HG03064 (cell line): ENCODE results near the gene PCNX3.

ENCODE experiments used
- ATAC-seq: cut with Tn5 transposase; IDR thresholded peaks from one replicate; pipeline ENCODE4 v1.9.1; 2021; ENCODE audit warnings: low read depth; ENCODE audit not compliant: unreplicated experiment

The PCNX3 gene

DNA sequence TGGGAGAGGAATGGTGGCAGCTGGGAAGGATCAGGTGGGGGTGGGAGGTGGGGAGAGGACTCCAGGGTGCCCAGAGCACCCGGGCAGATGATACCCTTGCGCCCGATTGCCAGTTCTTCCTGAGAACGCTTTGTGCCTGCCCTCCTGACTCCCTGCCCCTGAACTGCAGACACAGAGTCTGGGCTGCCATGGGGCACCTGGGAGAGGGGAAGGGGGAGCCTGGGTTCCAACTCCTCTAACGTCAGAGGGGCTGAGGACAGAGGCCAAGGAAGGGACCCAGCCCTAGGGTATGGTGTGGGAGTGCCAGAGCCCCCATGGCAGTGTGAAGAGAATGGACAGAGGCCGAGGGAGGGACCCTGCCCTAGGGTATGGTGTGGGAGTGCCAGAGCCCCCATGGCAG is 19.1 kb upstream of the PCNX3 start:
- no peak for ATAC-seq

DNA sequence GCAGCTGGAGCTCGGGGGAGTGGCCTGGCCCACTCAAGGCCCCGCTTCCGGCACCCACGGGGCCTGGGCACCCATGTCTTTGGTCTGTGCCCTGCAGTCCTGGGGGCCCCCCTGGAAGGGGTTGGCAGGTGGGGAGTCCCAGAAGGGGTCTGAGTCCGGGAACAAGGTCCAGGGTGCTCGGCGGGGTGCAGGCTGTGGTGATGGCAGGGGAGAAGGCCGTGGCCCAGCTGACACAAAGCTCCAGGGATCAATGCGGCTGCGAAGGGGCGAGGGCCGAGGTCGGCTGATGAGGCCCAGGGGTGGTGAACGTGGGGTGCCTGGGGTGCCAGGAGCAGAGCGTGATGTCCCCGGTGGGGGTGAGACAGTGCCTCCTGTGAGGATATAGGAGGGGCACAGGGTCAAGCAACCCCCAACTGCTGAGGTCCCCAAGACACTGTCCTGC is 17.3 kb upstream of the PCNX3 start:
- no peak for ATAC-seq

DNA sequence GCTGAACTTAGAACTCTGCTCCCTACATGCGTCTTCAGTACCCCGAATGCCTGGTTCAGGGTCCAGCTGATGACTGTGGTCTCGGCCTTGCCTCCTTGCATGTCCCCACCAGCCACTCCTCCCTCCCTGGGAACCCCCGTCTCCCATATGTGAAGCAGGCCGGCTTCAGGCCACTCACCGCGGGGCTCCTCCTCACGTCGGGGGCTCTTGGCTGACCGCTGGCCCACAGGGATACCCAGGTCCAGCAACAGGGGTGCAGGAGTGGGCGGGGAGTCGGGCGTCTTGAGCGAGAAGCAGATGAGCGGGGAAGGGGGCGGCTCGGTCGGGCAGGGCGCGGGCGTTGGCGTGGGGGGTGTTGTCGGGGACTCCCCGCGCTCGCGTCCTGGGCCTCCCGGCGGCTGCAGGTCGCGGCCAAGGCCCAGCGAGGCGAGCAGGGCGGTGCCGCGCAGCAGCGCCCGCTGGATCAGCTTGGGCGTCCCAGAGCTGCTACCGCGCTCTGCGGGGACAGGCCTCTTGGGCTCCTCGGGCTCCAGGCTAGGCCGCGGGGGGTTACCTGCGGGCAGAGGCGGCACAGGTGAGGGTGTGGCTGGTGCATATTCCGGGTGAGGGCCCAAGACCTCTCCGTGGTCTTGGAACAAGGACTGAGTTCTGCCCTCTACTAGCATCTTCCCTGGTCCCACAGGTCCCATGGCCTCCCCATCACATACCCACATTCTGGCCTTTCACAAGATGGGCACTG is 16.2 kb upstream of the PCNX3 start:
- ATAC-seq: no peak

DNA sequence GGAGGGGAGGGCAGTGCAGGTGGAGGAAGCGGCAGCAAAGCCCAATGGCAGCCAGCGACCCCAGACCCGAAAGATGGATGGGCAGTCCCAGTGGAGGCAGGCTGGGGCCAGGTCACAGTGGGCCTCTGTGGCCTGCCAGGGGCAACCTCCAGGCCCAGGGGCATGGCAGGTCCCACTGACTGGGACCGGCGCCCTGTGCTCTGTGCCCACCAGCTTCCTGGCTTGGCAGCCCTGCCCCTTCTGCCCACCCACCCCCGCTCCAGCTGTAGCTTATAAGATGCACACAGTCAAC is 15.7 kb upstream of the PCNX3 start:
- ATAC-seq: no peak

DNA sequence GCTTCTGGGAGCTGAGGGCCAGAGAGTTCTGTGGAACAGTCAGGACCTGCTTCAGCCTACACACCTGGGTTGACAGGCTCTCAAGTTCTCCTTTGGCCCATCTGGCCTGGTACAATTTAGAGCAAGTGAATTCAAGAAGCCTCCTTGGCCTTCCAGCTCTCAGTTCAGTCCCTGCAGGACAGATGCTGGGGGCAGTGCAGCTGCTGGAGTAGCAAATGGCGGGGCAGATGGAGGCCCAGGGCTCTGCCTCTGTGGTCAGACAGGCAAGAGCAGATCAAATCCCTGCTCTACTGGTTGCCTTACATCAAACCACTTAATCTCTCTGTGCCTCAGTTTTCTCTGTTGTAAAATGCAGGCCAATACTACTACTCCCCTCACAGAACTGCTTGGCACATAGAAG is 11.3 kb upstream of the PCNX3 start:
- no peak for ATAC-seq

DNA sequence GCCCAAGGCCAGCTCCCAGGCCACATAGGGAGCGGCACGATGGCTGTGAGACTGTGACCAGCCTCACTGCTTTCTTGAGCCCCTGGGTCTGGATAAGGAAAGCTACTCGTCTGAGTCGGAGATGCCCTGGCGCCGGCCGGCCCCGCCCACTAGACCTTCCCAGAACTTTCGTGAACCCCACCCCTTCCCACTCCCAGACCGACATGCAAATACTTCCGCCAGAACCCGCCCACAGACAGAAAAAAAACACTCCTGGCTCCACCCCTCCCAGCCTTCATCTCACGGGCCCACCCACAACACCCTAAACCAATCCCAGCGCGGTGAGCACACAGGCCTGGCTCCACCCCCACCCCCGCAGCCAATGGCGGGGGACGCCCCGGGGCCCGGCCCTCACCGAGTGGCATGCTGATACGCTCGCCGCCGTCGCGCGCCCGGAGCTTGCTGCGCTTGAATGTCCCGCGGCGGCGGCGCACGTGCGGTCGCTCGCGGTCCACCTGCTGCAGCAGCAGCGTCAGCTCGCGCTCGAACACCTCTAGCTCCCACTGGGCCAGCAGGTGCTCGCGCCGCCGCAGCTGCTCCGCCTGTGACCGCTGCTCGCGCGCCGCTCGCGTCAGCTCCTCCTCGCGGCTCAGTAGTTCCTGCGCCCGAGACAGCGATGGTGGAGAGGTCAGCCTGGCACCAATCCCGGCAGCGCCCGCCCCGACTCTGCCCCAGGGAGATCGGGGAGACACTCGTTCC is 8.5 kb upstream of the PCNX3 start:
- ATAC-seq: no peak

DNA sequence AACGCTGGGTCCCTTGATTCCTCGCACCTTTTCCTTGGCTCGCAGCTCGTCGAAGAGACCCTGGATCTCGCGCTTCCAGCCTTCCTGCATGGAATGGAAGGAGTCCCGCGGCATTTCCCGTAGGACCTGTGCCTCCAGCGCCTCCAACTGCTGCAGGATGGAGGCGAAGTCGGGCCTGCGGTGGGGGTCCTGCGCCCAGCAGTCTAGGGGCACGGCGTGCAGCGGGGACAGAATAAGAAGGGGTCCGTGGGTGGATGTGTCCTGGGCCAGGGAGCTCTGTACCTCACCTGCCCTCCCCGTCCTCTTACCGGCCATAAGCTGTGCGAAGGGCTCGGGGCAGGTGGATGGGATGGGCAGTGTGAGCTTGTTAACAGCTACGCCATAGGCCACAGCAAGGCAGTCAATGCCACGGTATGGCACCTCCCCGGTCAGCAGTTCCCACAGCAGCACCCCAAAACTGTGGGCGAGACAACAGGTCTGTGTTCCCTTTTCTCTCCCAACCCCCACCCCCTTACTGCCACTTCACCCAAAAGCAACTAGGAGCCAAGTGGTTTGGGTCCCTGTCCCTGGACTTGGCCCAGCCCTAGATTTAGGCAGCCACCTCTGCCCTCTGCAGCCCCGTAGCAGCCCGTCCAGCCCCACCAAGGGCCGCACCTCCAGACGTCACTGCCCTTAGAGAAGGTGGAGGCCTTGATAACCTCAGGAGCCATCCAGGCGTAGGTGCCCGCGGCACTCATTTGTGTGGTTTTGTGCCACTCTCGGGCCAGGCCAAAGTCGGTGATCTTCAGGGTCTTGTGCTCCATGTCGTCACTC is 7.8 kb upstream of the PCNX3 start:
- no peak for ATAC-seq

DNA sequence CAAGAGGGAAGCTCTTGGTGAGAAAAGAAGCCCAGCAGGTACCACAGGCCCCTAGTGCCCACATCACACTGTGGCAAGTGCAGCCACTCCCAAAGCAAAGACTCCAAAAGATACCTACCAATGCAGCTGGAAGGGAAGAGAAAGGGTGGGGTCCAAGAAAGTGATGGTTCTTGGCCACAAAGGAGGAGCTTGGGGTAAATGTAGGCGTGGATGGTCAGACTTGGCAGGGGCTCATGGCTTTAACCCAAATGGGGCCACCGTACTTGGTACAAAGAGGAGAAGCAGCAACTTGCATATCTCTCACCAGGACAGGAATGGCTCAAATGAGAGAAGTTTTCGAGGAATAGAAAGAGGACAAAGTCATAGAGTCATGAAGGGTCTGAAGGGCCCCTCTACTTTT is 6.3 kb upstream of the PCNX3 start:
- no peak for ATAC-seq

DNA sequence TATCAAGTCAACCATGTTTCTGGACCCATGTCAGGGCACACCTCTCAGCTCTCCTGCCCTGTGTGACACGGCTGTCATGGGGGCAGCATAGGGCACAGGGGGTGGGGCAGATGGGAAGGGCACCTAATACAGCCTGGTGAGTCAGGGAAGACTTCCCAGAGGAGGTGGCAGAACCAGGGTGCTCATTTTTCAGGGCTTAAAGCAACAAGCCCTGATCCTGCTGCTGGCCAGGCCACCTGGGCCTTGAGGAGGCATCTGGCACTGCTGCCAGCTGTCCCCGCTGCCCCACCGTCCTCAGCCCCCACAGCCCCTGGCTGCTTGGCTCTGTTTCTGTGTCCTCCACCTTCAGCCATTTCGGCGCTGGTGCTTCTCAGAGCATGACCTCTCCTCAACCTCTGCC is 5.9 kb upstream of the PCNX3 start:
- no peak for ATAC-seq

DNA sequence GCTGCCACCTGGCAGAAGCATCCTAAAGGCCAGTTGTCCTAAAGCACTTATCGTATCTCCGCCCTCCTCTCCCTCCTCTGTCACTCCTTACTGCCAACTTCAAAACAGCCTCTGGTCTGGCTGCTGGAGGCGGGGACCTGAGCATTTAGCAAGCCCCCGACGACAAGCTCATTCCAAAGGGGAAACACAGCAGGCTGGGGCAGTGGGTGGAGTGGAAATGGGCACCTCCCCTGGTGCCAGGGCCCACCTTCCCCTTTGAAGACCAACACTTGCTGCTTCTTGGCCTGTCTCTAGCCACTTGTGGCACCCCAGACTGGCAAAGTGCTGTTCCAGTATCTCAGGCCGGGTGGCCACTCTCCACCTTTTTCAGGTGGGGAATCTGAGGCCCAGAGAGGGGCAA is 5.2 kb upstream of the PCNX3 start:
- ATAC-seq: no peak

DNA sequence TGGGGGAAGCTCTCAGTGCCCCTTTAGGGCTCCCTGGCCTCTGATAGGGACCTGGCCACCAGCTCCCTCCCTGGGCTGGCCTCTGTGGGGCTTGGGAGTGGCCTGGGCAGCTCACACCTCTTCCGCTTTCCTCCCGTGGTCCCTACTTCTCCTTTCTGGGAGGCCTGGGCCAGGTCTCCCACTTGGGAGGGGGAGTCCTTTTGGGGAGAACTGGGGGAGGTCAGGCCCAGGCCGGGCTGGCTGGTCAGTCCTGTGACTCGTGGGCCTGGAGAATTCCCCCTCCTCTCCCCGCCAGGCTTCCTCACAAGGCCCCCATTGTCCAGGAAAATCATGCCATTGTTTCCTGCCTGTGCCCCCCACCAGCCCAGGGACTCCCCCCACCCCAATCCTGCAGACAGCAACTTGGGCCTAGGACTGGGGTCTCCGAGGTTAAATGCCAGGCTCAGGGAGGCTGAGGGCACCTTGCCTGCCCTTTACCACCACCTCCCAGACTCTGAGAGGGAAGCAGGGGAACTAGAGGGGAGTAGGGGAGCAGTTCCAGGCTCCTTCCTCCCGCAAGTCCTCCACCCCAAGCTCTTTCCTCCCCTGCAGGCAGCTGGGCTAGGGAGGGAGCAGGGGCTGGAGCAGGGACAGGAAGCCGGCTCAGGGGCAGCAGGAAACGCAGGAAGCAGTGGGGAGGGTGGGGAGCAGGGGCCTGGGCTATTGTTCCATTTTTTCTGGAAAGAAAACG is 4.4 kb upstream of the PCNX3 start:
- ATAC-seq: no peak

DNA sequence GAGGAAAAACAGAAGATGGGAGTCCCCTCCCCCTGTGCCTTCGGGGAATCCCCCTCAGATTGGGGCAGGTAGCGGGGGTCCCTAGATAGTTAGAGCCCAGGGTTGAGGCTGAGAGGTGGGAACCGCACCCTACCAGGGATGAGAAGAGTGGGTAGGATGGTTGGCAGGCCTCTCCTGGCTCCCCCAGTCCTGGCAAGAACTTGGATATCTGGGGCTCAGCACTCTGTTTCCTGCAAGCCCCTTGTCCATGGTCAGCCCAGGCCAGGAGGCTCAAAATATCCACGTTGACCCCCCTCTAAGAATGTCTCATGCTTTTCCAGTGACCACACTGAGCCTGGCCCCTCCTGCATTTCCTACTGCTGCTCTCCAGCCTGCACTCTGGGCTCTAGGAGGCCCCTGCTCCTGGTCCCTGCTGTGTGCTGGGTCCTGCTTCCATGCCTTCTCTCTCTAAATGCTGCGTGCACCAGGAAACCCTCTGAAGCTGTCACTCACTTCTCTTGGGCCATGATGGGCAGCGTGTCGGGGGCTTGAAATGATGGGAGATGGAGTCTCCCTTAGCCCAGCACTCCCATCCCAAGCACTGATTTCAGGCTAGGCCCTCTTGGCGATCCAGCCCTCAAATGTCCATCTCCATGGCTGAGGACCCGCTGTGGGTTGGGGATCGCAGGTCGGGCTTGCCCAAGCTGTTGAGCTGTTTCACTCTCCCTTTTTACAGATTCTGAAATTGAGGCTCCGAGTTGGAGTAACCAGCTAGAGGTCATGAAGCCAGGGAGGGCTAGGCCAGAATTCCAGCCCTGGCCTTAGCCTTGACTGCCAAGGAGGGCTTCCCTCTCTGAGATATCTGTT is 3.6 kb upstream of the PCNX3 start:
- no peak for ATAC-seq

DNA sequence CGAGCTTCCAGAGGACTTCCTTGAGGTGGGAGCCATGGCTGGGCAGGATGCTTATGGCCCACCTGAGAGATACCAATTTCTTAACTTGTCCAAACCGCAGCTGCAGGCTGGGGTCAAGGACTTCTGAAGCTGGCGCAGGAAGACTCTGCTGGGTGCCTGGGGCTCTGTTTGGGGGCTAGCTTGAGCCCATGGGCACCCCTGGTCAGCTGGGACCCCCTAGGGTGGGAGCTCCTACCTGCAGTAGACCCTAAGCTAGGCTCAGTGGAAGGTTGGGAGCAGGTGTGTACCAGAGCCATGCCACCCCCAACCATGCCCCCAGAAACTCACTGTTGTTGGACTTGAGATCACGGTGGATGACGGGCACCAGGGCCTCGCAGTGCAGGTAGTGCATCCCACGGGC is 2.9 kb upstream of the PCNX3 start:
- no peak for ATAC-seq

DNA sequence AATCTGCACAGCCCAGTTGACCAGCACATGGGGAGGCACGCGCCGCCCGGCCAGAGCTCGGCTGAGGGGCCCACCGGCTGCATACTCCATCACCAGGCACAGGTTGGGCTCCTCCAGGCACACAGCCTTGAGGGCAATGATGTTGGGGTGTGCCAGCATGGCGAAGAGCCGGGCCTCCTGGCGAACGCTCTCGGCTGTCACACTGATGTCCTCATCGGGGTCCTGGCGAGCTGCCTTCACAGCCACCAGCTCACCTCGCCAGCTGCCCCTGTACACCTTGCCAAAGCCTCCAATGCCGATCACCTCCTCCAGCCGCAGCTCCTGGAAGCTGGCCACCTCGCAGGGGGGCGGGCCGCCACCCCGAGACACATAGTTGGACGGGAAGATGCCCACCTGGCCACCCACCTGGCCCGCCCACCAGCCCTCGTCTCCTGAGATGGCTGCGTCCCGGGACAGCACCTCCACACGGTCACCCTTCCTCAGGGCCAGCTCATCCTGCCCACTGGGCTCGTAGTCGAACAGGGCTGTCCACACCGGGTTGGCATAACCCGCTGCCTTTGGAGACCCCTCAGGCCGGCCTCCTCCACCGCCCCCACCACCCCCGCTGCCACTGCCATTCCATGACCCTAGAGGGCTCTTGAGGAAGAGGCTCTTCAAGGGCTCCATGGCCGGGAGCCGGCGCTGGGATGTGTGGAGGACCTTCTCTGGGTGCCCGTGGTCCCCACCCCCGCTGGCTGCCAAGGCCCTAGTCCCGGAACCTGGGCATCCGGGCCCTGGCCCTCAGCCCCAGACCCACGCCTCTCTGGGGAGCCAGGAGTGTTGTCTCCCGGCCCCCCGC is 2.3 kb upstream of the PCNX3 start:
- ATAC-seq: no peak

DNA sequence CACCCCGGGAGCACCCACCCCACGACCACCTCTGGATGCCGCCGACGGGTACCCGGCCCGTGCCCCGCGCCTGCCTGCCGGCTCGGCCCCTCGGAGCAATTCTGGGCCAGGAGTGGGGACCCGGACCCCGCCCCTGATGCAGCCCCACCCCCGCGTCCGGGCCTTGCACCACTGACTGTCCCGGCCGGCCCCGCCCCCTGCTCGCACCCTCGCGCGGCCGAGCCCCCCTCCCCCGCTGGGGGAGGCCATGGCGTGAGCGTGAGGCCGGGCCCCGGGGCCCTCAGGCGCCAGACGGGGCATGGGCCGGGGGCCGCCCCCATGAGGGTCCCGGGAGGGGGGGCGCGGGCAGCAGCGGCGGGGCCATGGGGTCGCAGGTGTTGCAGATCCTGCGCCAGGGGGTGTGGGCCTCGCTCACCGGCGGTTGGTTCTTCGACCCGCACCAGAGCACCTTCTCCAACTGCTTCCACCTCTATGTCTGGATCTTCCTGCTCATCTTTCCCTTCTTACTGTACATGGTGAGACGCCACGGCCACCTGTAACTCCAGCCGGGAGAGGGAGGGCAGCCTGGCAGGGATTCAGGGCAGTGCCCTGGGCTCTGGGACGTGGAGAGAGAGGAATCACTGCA is 486 bp downstream of the PCNX3 start:
- ATAC-seq: peak; percentile 7

DNA sequence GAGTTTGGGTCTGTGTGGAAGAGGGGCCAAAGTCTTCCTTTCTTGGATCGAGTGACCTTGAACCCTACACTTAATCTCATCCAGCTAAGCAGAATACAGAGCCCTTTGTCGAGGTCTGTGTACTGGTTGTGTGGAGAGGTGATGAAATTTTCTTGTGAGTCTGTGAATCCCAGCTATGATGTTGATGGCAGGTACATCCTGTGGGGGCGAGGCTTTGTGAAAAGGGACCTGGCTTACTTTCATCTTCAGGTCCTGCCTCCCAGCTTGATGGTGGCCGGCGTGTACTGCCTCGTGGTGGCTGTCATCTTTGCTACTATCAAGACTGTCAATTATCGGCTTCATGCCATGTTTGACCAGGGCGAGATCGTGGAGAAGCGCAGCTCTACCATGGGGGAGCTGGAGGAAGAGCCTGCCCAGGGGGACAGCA is 1.0 kb downstream of the PCNX3 start:
- no peak for ATAC-seq

DNA sequence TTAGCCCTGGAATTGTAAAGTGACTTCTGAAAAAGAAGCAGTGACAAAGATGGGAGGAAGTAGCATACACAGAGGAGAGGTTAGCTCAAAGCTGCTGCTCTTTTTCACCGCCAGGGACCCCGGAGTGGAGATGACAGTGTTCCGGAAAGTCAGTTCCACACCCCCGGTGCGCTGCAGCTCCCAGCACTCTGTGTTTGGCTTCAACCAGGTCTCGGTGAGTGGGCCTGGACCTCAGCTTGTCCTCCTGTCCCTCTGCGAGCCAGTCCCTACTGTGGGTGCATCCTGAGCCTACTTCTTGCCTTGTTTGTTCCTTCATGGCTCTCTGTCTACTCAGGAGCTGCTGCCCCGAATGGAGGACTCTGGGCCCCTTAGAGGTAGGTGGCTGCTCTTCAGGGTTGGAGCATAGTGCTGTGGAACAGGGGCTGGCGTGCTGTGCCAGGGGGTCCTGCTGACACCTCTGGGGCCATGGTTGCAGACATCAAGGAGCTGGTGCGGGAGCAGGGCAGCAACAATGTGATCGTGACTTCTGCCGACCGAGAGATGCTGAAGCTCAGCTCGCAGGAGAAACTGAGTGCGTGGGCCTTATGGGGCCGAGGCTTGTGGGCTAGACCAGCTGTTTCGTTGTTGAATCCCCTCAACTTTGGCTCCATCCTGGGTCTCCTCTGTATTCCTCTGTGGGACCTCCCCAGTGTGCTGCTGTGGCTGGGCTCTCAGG is 1.7 kb downstream of the PCNX3 start:
- ATAC-seq: no peak
